ENCODE results near the gene CXCL14.
A peak's percentile ranks its signal among the peaks of the same experiment; 100 is the strongest.

CXCL14 gene

GRCh38 chr5:135571066-135571609, 7.7 kb downstream of the CXCL14 start:
- H3K4me3 ChIP-seq (replicated peaks in 1 of 2; ENCODE audit: low read depth in 2 of 2, low read length in 2 of 2) = no peak overlapping the region
- TF ChIP-seq CTCF (IDR thresholded peaks at IDR 0.05; ENCODE audit: low read depth, low read length) = no peak
- DNase-seq (ENCODE audit: low read depth in 2 of 2) = no peak

- TF ChIP-seq CTCF (IDR thresholded peaks at IDR 0.05; ENCODE audit: low read depth, low read length) = no peak
- H3K4me3 ChIP-seq (replicated peaks in 1 of 2; ENCODE audit: low read depth in 2 of 2, low read length in 2 of 2) = no peak overlapping the region
- no peak for DNase-seq (ENCODE audit: low read depth in 2 of 2)
These were observed 8.4 kb downstream of the CXCL14 start for GRCh38 chr5:135570453-135570764.

GRCh38 chr5:135569755-135570452, 8.9 kb downstream of the CXCL14 start:
- DNase-seq (ENCODE audit: low read depth in 2 of 2) = peak; percentile 46 to 52
- TF ChIP-seq CTCF (IDR thresholded peaks at IDR 0.05; ENCODE audit: low read depth, low read length) = peak; percentile 69
- H3K4me3 ChIP-seq (replicated peaks in 1 of 2; ENCODE audit: low read depth in 2 of 2, low read length in 2 of 2) = no peak overlapping the region

GRCh38 chr5:135568923-135569360, 9.8 kb downstream of the CXCL14 start:
- TF ChIP-seq CTCF (IDR thresholded peaks at IDR 0.05; ENCODE audit: low read depth, low read length) = no peak
- H3K4me3 ChIP-seq (replicated peaks in 1 of 2; ENCODE audit: low read depth in 2 of 2, low read length in 2 of 2) = no peak overlapping the region
- DNase-seq (ENCODE audit: low read depth in 2 of 2) = no peak

- DNase-seq (ENCODE audit: low read depth in 2 of 2) = no peak
- no peak for TF ChIP-seq CTCF (IDR thresholded peaks at IDR 0.05; ENCODE audit: low read depth, low read length)
- no peak overlapping the region for H3K4me3 ChIP-seq (replicated peaks in 1 of 2; ENCODE audit: low read depth in 2 of 2, low read length in 2 of 2)
These were observed 10.5 kb downstream of the CXCL14 start for GRCh38 chr5:135568246-135568645.

- no peak for DNase-seq (ENCODE audit: low read depth in 2 of 2)
- no peak overlapping the region for H3K4me3 ChIP-seq (replicated peaks in 1 of 2; ENCODE audit: low read depth in 2 of 2, low read length in 2 of 2)
- no peak for TF ChIP-seq CTCF (IDR thresholded peaks at IDR 0.05; ENCODE audit: low read depth, low read length)
These were observed 11.1 kb downstream of the CXCL14 start for GRCh38 chr5:135567661-135568060.
